HG02623 (cell line): ENCODE results near the gene C2orf49.

ENCODE experiments used
- ATAC-seq: cut with Tn5 transposase; IDR thresholded peaks from one replicate; pipeline ENCODE4 v1.9.1; 2021; ENCODE audit warnings: moderate library complexity; ENCODE audit not compliant: unreplicated experiment

Gene C2orf49

GRCh38 chr2:105358593-105358992 is 21.3 kb downstream of the C2orf49 start:
- no peak for ATAC-seq

DNA sequence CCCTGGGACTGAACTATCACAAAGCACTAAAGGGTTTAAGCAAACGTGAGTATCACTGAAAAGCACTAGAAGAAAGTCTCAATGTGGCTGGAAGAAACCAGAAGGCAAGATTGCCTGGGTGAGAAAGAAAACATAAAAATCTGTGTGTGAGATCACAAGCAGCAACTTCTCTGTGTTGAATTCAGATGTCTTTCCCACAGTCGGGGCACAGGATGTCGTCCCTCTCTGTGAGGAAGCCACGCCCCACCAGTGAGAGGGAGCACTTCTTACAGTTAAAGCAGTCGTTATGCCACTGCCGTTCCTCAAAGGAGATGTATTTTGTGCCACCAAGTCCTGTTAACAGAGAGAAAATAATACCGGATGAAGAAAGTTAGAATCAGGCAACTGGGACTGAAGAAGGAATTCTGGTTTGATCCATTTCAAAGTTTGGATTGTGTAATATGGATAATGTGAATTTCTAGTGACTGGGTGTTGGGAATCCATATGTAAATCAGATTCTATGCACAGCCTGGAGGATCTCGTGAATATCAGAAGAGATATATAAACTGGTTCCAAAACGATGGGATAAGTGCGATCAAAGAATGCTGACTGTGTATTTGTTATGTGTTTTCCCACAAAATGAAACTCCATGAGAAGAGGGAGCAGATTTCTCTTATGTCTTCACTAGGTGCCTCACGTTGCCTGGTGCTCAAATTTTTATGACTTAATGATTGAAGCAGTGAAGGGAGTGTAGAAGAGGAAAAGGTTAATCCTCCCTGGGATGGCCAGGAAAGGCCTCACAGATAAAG is 24.0 kb downstream of the C2orf49 start:
- ATAC-seq: no peak

DNA sequence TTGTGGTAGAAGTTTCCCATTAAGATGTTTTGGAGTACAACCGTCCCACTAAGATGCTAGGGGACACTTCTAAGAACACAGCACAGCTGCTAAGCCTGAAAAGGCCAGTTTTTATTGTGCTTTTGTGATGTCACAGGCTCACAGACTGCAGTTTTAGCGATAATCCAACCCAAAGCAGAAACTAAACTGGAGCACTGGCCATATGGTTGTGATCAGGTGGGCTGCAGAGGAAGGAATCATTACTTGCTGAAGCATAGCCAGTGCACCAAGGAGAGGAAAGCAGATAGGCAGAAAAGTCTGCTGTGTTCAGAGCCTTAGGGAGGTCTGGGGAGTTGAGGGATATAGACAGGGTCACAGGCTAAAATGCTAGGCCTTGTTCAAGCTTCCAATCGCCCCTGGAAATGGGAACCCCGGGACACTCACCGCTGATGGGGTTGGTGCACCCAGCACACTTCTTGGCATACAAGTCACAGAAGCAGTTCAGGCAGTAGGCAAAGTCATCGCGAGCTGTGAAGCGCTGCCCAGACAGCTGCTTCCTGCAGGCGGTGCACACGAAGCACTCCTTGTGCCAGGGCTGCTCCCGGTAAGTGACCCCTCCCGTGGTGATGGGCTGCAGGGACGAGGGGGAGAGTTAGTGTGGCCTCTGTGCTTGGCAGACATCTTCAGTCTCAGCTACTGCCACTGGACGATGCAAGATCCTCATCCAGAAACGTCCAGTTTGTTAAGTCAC is 25.7 kb downstream of the C2orf49 start:
- no peak for ATAC-seq

GRCh38 chr2:105364436-105365139 is 27.2 kb downstream of the C2orf49 start:
- ATAC-seq: no peak

DNA sequence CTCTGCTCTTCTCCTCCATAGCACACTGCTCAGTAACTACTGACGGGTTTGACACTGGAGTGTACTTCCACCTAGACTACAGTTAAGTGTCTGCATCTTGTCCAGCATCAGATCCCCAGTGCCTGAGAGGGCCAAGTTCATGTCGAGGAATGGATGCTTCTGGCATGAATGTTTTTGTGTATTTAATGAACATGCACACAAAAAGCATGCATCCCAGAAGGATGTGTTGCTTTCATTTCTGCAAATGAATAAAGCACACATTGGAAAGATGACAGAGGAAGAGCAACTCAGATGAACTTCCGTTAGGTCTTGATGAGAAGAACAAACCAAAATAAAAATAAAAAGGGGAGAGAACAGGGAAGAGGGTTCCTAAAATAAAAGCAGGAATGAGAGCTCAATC is 27.9 kb downstream of the C2orf49 start:
- no peak for ATAC-seq

DNA sequence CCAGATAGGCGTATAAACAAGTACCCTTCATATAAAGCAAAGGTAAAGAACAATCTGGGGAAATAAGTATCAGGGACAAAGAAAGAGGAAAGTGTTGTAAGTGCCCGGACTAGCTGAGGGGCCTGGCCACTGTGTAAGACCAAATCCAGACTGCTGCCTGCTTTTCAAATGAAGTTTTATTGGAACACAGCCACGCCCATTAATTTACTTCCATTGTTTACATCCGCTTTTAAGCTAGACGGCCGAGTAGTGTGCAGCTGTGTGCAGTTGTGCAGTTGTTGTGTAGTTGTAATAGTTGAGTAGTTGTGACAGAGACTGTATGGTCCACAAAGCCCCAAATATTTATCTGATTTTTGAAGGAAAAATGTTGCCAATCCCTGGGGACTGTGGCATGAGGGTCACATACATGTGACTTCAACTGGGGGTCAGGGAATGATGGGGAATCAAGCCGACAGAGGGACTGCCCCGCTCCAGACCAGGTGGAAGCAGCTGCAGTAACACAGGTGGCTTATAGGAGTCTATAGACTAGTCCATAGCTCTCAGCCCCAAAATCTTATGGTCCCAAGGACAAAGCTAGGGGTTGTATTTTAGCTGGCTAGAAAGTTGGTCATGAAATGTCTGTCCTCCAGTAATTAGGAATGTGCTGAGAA is 31.5 kb downstream of the C2orf49 start:
- ATAC-seq: no peak

- ATAC-seq: peak; percentile 93
These were observed 32.7 kb downstream of the C2orf49 start for GRCh38 chr2:105369777-105370690.

DNA sequence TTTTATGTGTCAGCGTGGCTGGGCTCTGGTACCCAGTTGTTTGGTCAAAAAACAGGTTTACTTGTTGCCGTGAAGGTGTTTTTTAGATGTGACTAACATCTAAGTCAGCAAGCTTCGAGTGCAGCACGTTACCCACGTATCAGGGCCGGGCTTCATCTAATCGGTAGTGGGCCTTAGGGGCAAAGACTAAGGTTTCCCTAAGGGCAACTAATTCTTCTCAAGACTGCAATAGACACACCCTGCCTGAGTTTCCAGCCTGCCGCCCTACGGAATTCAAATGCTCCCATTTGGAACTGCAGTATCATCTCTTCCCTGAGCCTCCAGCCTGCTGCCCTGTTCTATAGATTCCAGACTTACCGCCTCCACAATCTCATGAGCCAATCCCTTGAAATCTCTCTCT is 33.8 kb downstream of the C2orf49 start:
- no peak for ATAC-seq

GRCh38 chr2:105371810-105372209 is 34.5 kb downstream of the C2orf49 start:
- no peak for ATAC-seq

DNA sequence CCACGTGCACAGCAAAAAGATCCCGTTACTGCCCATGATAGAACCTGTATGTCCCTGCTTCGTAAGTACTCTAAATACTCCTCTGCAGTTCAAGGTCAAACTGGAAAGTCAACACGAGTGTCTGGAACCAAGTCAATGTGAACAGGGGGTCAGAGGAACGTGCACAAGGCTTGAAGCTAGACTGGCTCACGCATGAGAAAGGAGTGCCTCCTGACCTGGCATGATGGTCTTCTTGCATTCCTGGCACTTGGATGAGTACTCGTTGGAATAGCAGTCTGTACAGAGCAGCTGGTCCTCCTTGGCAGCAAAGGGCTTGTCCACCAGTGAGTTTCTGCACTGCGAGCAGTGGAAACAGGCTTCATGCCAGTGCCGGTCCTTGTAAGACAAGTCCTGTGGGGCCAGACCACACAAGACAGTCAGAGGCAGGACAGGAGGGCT is 36.0 kb downstream of the C2orf49 start:
- ATAC-seq: no peak

DNA sequence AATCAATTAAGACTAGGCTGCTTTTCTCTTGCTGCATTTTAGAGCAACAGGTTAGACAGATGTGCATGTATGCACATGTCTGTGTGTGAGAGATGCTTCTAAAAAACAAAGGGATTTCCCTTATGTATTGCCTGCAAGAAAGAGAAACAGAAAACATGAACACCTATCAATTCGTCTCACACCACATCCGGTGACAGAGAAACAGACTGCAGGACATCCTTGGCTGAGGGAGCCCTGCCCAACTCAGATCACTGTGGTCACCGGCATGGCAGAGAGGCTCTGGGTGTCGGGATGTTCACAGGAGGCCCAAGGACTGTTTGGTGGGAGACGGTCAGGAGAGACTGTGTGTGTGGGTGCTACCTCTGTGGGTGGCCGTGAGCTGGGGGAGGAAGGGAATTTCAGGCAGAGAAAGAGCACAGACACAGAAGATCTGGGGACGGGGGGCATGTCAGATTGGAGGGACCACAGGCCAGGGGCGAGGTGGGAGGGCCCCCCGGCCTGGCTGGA is 36.6 kb downstream of the C2orf49 start:
- ATAC-seq: peak; percentile 56

GRCh38 chr2:105375001-105375561 is 37.7 kb downstream of the C2orf49 start:
- no peak for ATAC-seq

GRCh38 chr2:105376010-105376409 is 38.7 kb downstream of the C2orf49 start:
- ATAC-seq: no peak

GRCh38 chr2:105376789-105377240 is 39.5 kb downstream of the C2orf49 start:
- ATAC-seq: no peak

GRCh38 chr2:105377871-105378270 is 40.5 kb downstream of the C2orf49 start:
- no peak for ATAC-seq

- ATAC-seq: no peak
These were observed 41.0 kb downstream of the C2orf49 start for GRCh38 chr2:105378276-105378840.

- ATAC-seq: no peak
These were observed 41.6 kb downstream of the C2orf49 start for GRCh38 chr2:105378921-105379383.

- ATAC-seq: no peak
These were observed 42.4 kb downstream of the C2orf49 start for GRCh38 chr2:105379741-105380186.
